ENCODE measurements around the gene CDIP1.
A peak's percentile ranks its signal among the peaks of the same experiment; 100 is the strongest.

Gene CDIP1

DNA sequence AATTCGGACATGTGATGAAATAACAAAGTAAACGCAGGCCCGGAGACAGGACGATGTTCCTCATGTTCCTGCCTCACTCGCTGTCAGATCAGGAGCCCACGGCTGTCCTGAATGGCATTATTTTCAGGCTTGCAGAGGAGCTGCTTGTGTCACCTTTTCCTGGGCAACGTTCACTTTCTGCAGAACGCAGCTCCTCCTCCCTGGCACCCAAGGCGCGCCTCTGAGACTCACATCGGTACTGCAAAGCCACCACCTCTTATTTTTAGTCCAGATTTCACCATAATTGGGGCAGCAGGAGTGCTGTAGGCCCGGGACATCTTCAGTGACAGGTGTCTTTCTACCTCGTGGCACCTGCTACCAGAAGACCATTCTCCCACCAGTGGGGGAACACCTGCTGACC, 9.6 kb upstream of the CDIP1 start:
- FAIRE-seq (no peak), DNase-seq (ENCODE audit: insufficient read length, low spot score) (no peak)
- TF ChIP-seq TAF1 (IDR thresholded peaks at IDR 0.05; ENCODE audit: low read depth, low read length) = no peak

DNA sequence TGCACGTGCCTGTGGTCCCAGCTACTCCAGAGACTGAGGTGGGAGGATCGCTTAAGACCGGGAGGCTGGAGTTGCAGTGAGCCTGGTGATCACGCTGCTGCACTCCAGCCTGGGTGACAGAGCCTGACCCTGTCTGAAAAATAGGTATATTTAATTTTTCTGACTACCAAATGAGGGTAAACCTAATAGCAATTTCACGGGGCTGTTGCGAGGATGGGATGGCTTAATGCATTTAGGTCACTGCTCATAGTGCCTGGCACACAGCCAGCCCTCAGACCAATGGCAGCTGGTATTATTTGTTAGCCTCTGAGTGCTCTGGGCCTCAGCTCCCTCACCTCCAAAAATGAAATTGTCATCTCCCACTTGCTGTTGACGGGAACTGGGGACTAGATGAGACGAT, 5.9 kb upstream of the CDIP1 start:
- DNase-seq (ENCODE audit: insufficient read length, low spot score) (no peak), FAIRE-seq (no peak)
- no peak for TF ChIP-seq TAF1 (IDR thresholded peaks at IDR 0.05; ENCODE audit: low read depth, low read length)
- no peak for TF ChIP-seq PAX5 (IDR thresholded peaks at IDR 0.05; ENCODE audit: insufficient read depth, low read length, severe bottlenecking)
- no peak for TF ChIP-seq POLR2A (IDR thresholded peaks at IDR 0.05; ENCODE audit: low read depth, low read length)
- TF ChIP-seq POLR2AphosphoS5 (IDR thresholded peaks at IDR 0.05; ENCODE audit: low read depth, low read length) = no peak
- TF ChIP-seq SPI1 (IDR thresholded peaks at IDR 0.05; ENCODE audit: low read depth, low read length) = no peak
- no peak for TF ChIP-seq POU2F2 (IDR thresholded peaks at IDR 0.05; ENCODE audit: low read depth, low read length)

DNA sequence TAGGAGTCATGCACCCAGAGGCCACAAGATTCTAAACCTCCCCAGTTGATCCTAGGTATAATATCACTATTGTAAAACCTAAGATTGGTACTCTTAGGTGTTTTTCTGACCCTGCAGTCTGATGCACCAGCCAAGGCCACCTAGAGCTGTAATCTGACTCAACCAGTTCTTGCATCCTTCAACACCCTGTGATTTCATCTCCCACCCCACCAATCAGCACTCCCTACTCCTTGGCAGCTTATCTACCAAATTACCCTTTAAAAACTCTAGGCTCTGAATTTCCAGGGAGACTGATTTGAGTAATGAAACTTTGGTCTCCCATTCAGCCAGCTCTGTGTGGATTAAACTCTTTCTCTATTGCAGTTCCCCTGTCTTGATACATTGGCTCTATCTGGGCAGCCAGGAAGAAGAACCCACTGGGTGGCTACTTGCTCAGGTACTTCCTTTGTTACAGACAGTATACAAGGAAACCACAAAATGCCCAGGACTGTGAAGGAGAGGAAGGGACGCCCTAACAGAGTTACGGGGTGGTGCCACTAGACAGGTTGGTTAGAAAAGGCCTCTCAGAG, 1.2 kb upstream of the CDIP1 start:
- TF ChIP-seq TAF1 (IDR thresholded peaks at IDR 0.05; ENCODE audit: low read depth, low read length) (no peak), SPI1 (IDR thresholded peaks at IDR 0.05; ENCODE audit: low read depth, low read length) (no peak), POU2F2 (IDR thresholded peaks at IDR 0.05; ENCODE audit: low read depth, low read length) (no peak), PAX5 (IDR thresholded peaks at IDR 0.05; ENCODE audit: insufficient read depth, low read length, severe bottlenecking) (no peak), POLR2A (IDR thresholded peaks at IDR 0.05; ENCODE audit: low read depth, low read length) (no peak), POLR2AphosphoS5 (IDR thresholded peaks at IDR 0.05; ENCODE audit: low read depth, low read length) (no peak)

DNA sequence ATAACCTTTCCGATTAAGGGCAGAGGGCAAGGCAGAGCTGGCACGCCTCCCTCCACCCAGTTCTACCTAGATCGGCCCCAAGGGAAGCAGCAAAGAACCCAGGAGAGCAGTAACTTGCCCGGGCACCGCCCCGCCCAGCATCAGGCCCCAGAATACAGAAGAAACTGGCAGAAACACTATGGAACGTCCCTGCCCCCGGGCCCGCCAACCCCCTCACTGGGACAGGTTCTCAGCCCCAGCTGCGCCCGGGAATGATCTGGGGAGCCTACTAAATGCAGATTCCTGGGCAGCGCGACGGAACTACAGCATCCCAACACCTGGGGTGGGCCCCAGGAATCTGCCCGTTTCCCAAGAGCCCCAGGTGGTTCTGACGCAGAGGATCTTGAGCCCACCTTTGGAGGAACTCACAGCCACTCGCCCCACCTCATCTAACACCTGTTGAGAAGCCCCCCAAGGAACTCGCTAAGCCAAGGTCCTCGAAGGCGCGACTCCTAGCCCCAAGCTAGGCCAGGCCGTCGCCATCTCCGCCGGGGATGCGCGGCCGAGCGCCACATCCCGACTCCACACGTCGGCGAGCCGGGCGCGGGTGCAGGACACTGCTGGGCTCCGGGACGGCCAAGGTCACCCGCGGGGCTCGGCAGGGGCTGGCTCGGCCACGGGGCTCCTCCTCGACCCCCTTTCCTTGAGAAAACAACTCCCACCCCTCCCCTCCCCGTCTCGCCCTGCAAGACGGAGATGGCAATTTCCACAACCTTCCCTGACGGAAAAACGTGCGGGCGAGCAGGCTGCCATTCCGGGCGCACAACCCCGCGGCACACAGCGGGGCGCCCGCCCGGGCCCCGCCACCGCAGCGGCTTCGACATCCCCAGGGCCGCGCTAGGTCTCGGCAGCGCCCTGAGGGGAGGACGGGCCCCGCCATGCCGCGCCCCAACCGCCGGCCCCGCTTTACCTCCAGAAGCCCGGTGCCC, 913 bp downstream of the CDIP1 start:
- DNase-seq (ENCODE audit: insufficient read length, low spot score) (no peak), FAIRE-seq (peak; percentile 40)
- TF ChIP-seq POU2F2 (IDR thresholded peaks at IDR 0.05; ENCODE audit: low read depth, low read length) = no peak
- TF ChIP-seq SPI1 (IDR thresholded peaks at IDR 0.05; ENCODE audit: low read depth, low read length) = no peak

More for the DNA sequence above, 1.2 kb upstream of the CDIP1 start:
- DNase-seq (ENCODE audit: insufficient read length, low spot score) = no peak
- FAIRE-seq = no peak

DNA sequence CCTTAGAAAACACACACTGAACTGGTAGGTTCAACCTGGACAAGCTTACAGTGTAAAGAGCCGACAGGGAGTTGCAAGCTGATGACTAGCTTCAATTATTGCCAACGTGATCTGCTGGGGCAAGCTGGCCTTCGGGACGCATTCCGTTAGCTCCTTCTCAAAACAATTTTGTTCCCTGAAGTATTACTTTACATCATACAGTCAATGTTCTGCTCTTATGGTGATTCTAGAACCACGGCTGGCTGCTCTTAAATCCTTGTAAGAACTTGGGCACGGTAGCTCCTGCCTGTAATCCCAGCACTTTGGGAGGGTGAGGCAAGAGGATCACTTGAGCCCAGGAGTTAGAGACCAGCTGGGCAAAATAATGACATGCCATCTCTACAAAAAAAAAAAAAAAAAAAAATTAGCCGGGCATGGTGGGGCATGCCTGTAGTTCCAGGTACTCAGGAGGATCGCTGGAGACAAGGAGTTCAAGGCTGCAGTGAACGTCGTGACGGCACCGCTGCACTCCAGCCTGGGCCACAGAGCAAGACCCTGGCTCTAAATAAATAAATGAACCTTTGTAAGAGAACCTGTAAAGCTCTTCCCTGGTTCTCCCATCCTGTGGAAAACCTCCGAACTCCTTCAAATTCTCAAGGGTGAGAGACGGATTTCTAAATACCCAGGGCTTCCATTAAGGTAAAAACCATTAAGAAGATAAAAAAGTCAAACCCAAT, 2.0 kb downstream of the CDIP1 start:
- DNase-seq (ENCODE audit: insufficient read length, low spot score) (no peak), FAIRE-seq (no peak)
- TF ChIP-seq SPI1 (IDR thresholded peaks at IDR 0.05; ENCODE audit: low read depth, low read length) (no peak), POLR2AphosphoS5 (IDR thresholded peaks at IDR 0.05; ENCODE audit: low read depth, low read length) (no peak)

DNA sequence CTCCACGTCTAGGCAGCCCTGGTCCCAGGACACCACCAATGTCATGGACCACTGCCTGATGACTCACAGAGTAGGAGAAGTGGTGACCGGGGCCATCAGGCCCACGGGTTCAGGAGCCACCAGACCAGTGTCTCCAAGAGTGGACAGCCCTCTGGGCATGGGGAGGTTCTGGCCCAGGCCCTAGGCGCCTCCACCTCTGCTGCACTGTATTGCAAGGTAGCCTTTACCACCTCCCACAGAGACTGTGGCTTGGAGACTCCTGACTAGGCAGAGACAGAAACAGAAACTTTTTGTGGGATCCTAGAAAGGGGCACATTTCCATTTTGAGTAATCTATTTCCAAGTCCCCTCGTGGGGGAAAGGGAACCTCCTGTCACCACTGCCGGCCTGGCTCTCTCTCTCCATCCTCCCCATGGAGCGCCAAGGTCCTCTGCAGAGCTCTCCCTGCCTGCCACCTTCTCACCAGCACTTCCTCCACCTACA, 2.9 kb downstream of the CDIP1 start:
- FAIRE-seq (peak; percentile 55), DNase-seq (ENCODE audit: insufficient read length, low spot score) (no peak)
- TF ChIP-seq POU2F2 (IDR thresholded peaks at IDR 0.05; ENCODE audit: low read depth, low read length) (no peak), POLR2AphosphoS5 (IDR thresholded peaks at IDR 0.05; ENCODE audit: low read depth, low read length) (no peak), SPI1 (IDR thresholded peaks at IDR 0.05; ENCODE audit: low read depth, low read length) (no peak), POLR2A (IDR thresholded peaks at IDR 0.05; ENCODE audit: low read depth, low read length) (no peak), PAX5 (IDR thresholded peaks at IDR 0.05; ENCODE audit: insufficient read depth, low read length, severe bottlenecking) (no peak), TAF1 (IDR thresholded peaks at IDR 0.05; ENCODE audit: low read depth, low read length) (no peak)

DNA sequence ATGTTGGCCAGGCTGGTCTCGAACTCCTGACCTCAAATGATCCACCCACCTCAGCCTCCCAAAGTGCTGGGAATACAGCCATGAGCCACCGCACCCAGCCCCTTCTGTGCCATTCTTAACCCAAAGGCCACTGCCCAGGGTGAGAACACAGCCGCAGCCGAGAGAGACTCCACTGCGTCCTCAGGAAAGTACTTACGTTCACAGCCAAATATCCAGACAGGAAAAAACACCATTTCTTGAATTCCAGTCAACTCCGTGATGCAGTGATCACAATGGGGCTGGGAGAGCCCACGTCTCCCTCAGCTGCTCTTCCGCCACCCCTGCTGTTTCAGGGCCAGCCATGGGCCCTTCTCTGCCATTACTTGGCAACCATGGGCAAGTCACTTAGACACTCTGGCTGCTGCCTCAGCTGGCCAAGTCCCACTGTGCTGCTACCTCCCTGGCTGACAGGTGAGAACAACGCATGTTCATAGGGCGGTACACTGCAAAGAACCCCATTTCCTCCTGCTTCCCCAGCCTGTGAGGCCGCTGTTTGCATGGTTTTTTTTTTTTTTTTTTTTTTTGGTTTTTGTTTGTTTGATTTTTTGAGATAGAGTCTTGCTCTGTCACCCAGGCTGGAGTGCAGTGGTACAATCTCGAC, 4.3 kb downstream of the CDIP1 start:
- FAIRE-seq (no peak), DNase-seq (ENCODE audit: insufficient read length, low spot score) (no peak)
- no peak for TF ChIP-seq PAX5 (IDR thresholded peaks at IDR 0.05; ENCODE audit: insufficient read depth, low read length, severe bottlenecking)
- no peak for TF ChIP-seq TAF1 (IDR thresholded peaks at IDR 0.05; ENCODE audit: low read depth, low read length)
- TF ChIP-seq SPI1 (IDR thresholded peaks at IDR 0.05; ENCODE audit: low read depth, low read length) = no peak
- no peak for TF ChIP-seq POLR2AphosphoS5 (IDR thresholded peaks at IDR 0.05; ENCODE audit: low read depth, low read length)
- no peak for TF ChIP-seq POU2F2 (IDR thresholded peaks at IDR 0.05; ENCODE audit: low read depth, low read length)
- TF ChIP-seq POLR2A (IDR thresholded peaks at IDR 0.05; ENCODE audit: low read depth, low read length) = no peak

DNA sequence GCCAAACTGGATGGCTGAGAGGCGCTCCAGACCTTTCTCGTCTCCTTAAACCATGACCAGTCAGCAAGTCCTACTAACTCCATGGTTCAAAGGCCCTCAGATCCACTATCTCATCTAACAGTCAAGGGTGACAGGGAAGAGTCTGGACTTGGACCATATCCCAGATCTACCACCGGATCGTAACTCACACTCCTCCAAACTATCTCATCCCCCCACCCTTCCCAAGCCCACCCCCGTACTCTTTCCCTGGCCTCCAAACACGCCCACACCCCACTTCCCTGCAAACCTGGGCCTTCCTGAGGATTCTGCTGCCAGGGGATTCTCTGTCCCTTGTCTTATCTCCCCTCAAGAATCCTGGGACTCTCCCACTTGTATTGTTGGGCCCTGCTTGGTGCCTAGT, 5.1 kb downstream of the CDIP1 start:
- no peak for TF ChIP-seq PAX5 (IDR thresholded peaks at IDR 0.05; ENCODE audit: insufficient read depth, low read length, severe bottlenecking)
- TF ChIP-seq POLR2A (IDR thresholded peaks at IDR 0.05; ENCODE audit: low read depth, low read length) = no peak
- TF ChIP-seq SPI1 (IDR thresholded peaks at IDR 0.05; ENCODE audit: low read depth, low read length) = no peak
- TF ChIP-seq TAF1 (IDR thresholded peaks at IDR 0.05; ENCODE audit: low read depth, low read length) = no peak
- TF ChIP-seq POLR2AphosphoS5 (IDR thresholded peaks at IDR 0.05; ENCODE audit: low read depth, low read length) = no peak
- no peak for TF ChIP-seq POU2F2 (IDR thresholded peaks at IDR 0.05; ENCODE audit: low read depth, low read length)
- FAIRE-seq (no peak), DNase-seq (ENCODE audit: insufficient read length, low spot score) (no peak)

DNA sequence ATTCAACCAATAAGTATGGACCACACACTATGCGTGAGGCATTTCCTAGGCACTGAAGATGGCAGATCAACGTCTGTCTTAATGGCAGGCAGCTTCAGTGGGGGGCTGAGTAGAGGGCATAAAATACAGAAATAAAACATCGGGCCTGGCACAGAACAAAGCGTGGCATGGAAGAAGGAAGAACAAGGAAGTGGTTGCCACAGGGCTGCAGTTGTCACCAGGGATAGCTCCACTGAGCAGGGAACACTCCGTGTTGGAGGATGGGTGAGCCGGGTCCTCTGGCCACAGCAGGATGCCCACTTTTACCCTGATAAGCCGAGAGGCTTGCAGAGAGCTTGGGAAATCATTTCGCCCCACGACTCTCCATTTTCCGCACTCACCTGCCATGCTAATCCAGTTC, 6.3 kb downstream of the CDIP1 start:
- no peak for DNase-seq (ENCODE audit: insufficient read length, low spot score)
- FAIRE-seq = no peak
- no peak for TF ChIP-seq PAX5 (IDR thresholded peaks at IDR 0.05; ENCODE audit: insufficient read depth, low read length, severe bottlenecking)

Data from GM12891 (cell line).